ENCODE results near the gene TNN. TPM values are rescaled to one million over a fixed set of nuclear protein-coding genes. Genes with fewer than 3 reads are reported as not detected.

TNN gene
- total and polyA plus RNA-seq, 10 of the 15 experiments (the other 5 are each of a cell fraction or from before 2014, with no cell fraction given) = 0.05 to 0.17 (median 0.11) TPM

DNA sequence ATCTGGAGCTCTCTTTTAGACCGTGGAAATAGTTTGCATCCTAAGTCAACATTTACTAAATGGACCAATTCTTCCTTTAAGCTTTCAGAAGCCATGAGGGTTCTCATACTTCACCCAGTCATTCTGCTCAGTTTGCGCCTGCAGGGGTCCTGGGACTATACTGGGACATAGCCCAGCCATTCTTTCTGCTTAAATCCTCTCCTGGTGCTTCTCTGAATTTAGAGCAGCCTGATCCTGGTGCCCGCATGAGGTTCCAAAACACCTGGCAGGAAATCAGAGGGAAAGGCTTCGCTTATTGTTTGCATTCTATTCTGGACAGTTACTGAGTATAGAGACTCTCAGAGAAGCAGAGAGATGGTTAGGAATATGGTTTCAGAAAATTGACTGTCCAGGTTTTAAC lies 27.0 kb downstream of the TNN start:
- 41% methylated on average over 4 of the region's 4 CpGs for WGBS (ENCODE audit: insufficient coverage, insufficient replicate concordance, low lambda C conversion rate, missing lambda C conversion rate)
- ATAC-seq (no peak), FAIRE-seq (no peak), DNase-seq (ENCODE audit: low read depth, low spot score) (no peak)
- H3K4me1 ChIP-seq (ENCODE audit: control insufficient read depth, insufficient read depth, low read length) = no peaks in the 10 kb centered on the region
- no peaks in the 10 kb centered on the region for H3K36me3 ChIP-seq (ENCODE audit: control insufficient read depth in 2 of 2, insufficient read depth in 2 of 2, low read length in 1 of 2)
- POLR2A ChIA-PET = no interaction called here
- in situ Hi-C loops (cut with MboI) = no loop called here
- CTCF ChIA-PET = interaction anchor here (1.3 kb wide), 1 partner anchor 63 kb away, joined by 4 read pairs; no protein-coding TSS in a partner anchor
- H4K20me1 ChIP-seq (ENCODE audit: control insufficient read depth, insufficient read depth) = no peaks in the 10 kb centered on the region
- RAD21 ChIA-PET (ENCODE audit: unreplicated experiment) = no interaction called here
- 0 out of 4 replicates have a peak, but pooled peaks cover 0 to 2% of the 10 kb centered on the region in 2 experiments for H3K27me3 ChIP-seq (replicated peaks in 1 of 2; ENCODE audit: control insufficient read depth in 2 of 2, insufficient read depth in 2 of 2, low read length in 1 of 2)
- no peak overlapping the region for H3K4me2 ChIP-seq (ENCODE audit: control insufficient read depth, insufficient read depth)
- SMC1A ChIA-PET (ENCODE audit: uncharacterized antibody, unreplicated experiment) = no interaction called here
- no peak overlapping the region for H3K27ac ChIP-seq (ENCODE audit: control insufficient read depth, insufficient read depth)
- H2AFZ ChIP-seq (ENCODE audit: control insufficient read depth, low read depth, low read length) = no peak overlapping the region
- no peaks in the 10 kb centered on the region for H3K79me2 ChIP-seq (ENCODE audit: control insufficient read depth, insufficient read depth, low read length)
- BruUV-seq (replicated peaks) = no TSS peak
- TF ChIP-seq, protein P1, sequence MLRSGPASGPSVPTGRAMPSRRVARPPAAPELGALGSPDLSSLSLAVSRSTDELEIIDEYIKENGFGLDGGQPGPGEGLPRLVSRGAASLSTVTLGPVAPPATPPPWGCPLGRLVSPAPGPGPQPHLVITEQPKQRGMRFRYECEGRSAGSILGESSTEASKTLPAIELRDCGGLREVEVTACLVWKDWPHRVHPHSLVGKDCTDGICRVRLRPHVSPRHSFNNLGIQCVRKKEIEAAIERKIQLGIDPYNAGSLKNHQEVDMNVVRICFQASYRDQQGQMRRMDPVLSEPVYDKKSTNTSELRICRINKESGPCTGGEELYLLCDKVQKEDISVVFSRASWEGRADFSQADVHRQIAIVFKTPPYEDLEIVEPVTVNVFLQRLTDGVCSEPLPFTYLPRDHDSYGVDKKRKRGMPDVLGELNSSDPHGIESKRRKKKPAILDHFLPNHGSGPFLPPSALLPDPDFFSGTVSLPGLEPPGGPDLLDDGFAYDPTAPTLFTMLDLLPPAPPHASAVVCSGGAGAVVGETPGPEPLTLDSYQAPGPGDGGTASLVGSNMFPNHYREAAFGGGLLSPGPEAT (IDR thresholded peaks at IDR 0.05; ENCODE audit: low read depth) = no peak
- TF ChIP-seq RBBP5 (conservative IDR thresholded peaks at IDR 0.05) = no peak
- intact Hi-C loops (cut with micrococcal nuclease; ENCODE audit: unreplicated experiment) = no loop called here
- H3K4me3 ChIP-seq = no peak overlapping the region
- H3K9me3 ChIP-seq (replicated peaks; ENCODE audit: control insufficient read depth, insufficient read depth, low read length) = no peaks in the 10 kb centered on the region
- H3K9ac ChIP-seq (ENCODE audit: control insufficient read depth, insufficient read depth, low read length) = no peak overlapping the region

DNA sequence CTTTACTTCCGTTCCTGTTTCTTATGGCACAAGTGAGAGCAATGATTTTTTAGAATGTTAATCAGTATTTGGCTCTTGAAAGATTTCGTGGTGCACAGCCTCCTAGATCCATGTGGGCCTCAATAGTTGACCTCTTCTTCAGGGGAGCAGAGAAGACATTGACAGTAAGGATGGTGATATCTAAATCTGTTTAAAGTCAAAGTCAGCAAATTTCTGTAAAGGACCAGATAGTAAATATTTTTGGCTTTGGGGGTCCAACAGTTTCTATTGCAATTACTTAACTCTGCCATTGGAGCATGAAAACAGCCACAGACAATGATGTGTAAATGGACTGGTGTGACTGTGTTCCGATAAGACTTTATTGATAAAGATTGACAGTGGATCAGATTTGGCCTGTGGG lies 27.4 kb downstream of the TNN start:
- WGBS (ENCODE audit: insufficient coverage, insufficient replicate concordance, low lambda C conversion rate, missing lambda C conversion rate) = 64% methylated on average over 3 of the region's 3 CpGs
- in situ Hi-C loops (cut with MboI) (no loop called here), intact Hi-C loops (cut with micrococcal nuclease; ENCODE audit: unreplicated experiment) (no loop called here)
- Histone ChIP-seq H3K4me2 (ENCODE audit: control insufficient read depth, insufficient read depth) (no peak overlapping the region), H3K9me3 (replicated peaks; ENCODE audit: control insufficient read depth, insufficient read depth, low read length) (no peaks in the 10 kb centered on the region), H3K27me3 (replicated peaks in 1 of 2; ENCODE audit: control insufficient read depth in 2 of 2, insufficient read depth in 2 of 2, low read length in 1 of 2) (0 out of 4 replicates have a peak, but pooled peaks cover 0 to 2% of the 10 kb centered on the region in 2 experiments), H3K27ac (ENCODE audit: control insufficient read depth, insufficient read depth) (no peak overlapping the region), H3K4me3 (no peak overlapping the region), H3K4me1 (ENCODE audit: control insufficient read depth, insufficient read depth, low read length) (no peaks in the 10 kb centered on the region), H3K9ac (ENCODE audit: control insufficient read depth, insufficient read depth, low read length) (no peak overlapping the region), H3K36me3 (ENCODE audit: control insufficient read depth in 2 of 2, insufficient read depth in 2 of 2, low read length in 1 of 2) (no peaks in the 10 kb centered on the region), H2AFZ (ENCODE audit: control insufficient read depth, low read depth, low read length) (no peak overlapping the region), H4K20me1 (ENCODE audit: control insufficient read depth, insufficient read depth) (no peaks in the 10 kb centered on the region), H3K79me2 (ENCODE audit: control insufficient read depth, insufficient read depth, low read length) (no peaks in the 10 kb centered on the region)
- ATAC-seq = no peak
- ChIA-PET SMC1A (ENCODE audit: uncharacterized antibody, unreplicated experiment) (no interaction called here), CTCF (interaction anchor here (1.3 kb wide), 1 partner anchor 64 kb away, joined by 4 read pairs; no protein-coding TSS in a partner anchor), RAD21 (ENCODE audit: unreplicated experiment) (no interaction called here), POLR2A (no interaction called here)
- TF ChIP-seq CHD2 (IDR thresholded peaks at IDR 0.05; ENCODE audit: borderline replicate concordance, low read depth, low read length) = no peak
- no peak for TF ChIP-seq NFXL1 (IDR thresholded peaks at IDR 0.05; ENCODE audit: borderline replicate concordance)
- TF ChIP-seq ZNF217 (IDR thresholded peaks at IDR 0.05) = no peak
- TF ChIP-seq SREBF2 (IDR thresholded peaks at IDR 0.05; ENCODE audit: low read length) = no peak
- no peak for TF ChIP-seq ZNF24 (IDR thresholded peaks at IDR 0.05)
- TF ChIP-seq PAX5 (IDR thresholded peaks at IDR 0.05; ENCODE audit: borderline replicate concordance, low read depth, low read length) = no peak
- TF ChIP-seq, protein P2, sequence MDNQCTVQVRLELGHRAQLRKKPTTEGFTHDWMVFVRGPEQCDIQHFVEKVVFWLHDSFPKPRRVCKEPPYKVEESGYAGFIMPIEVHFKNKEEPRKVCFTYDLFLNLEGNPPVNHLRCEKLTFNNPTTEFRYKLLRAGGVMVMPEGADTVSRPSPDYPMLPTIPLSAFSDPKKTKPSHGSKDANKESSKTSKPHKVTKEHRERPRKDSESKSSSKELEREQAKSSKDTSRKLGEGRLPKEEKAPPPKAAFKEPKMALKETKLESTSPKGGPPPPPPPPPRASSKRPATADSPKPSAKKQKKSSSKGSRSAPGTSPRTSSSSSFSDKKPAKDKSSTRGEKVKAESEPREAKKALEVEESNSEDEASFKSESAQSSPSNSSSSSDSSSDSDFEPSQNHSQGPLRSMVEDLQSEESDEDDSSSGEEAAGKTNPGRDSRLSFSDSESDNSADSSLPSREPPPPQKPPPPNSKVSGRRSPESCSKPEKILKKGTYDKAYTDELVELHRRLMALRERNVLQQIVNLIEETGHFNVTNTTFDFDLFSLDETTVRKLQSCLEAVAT (IDR thresholded peaks at IDR 0.05) = no peak
- FAIRE-seq = no peak
- DNase-seq (ENCODE audit: low read depth, low spot score) = no peak
- no TSS peak for BruUV-seq (replicated peaks)

Measured in GM12878 (cell line).